ENCODE data around the gene DPYD.

- TF ChIP-seq CTCF (IDR thresholded peaks at IDR 0.05) (no peak), POLR2A (IDR thresholded peaks at IDR 0.05) (no peak)
These were observed 849.7 kb downstream of the DPYD start for GRCh38 chr1:97071173-97071572.
